Tongue (tissue), 2 donors: ENCODE measurements around the gene FOXG1. TPM values are rescaled to one million over a fixed set of nuclear protein-coding genes. Genes with fewer than 3 reads are reported as not detected.
A peak's percentile ranks its signal among the peaks of the same experiment; 100 is the strongest.

Source experiments
- DNase-seq: peaks from one replicate; pipeline ENCODE4 v3.0.0-alpha.2; 2015
- total RNA-seq: library from RNA; depleted of rRNA; stranded (reverse); fragments of >200 nt; gene quantifications from one replicate; pipeline ENCODE4 v1.2.3, GENCODE V29; 2014

Gene FOXG1
- total RNA-seq, 1 donor from 2014 or later: 0.10 TPM

GRCh38 chr14:28761438-28762291, 4.9 kb upstream of the FOXG1 start:
- DNase-seq: no peak

- no peak for DNase-seq
Measured at GRCh38 chr14:28762303-28762954, 4.2 kb upstream of the FOXG1 start.

GRCh38 chr14:28762955-28763326, 3.6 kb upstream of the FOXG1 start:
- DNase-seq: no peak

- peak; percentile 22 for DNase-seq
Measured at GRCh38 chr14:28763751-28764256, 2.8 kb upstream of the FOXG1 start.

- DNase-seq: peak; percentile 23
Measured at GRCh38 chr14:28764257-28765160, 2.1 kb upstream of the FOXG1 start.

- peak; percentile 45 for DNase-seq
Measured at GRCh38 chr14:28765169-28765830, 1.3 kb upstream of the FOXG1 start.

GRCh38 chr14:28765831-28766468, 637 bp upstream of the FOXG1 start:
- DNase-seq: peak; percentile 55

- DNase-seq: no peak
Measured at GRCh38 chr14:28767030-28767852, 654 bp downstream of the FOXG1 start.

- DNase-seq: peak; percentile 27
Measured at GRCh38 chr14:28767853-28768741, 1.5 kb downstream of the FOXG1 start.

- DNase-seq: peak; percentile 25
Measured at GRCh38 chr14:28769276-28769880, 2.8 kb downstream of the FOXG1 start.

- DNase-seq: no peak
Measured at GRCh38 chr14:28770061-28770460, 3.5 kb downstream of the FOXG1 start.

- peak; percentile 11 for DNase-seq
Measured at GRCh38 chr14:28770630-28771029, 4.0 kb downstream of the FOXG1 start.

- peak; percentile 5 for DNase-seq
Measured at GRCh38 chr14:28771168-28771567, 4.6 kb downstream of the FOXG1 start.

- DNase-seq: peak; percentile 7
Measured at GRCh38 chr14:28772613-28773012, 6.0 kb downstream of the FOXG1 start.

- DNase-seq: peak; percentile 11
Measured at GRCh38 chr14:28773176-28773575, 6.6 kb downstream of the FOXG1 start.

- DNase-seq: peak; percentile 42
Measured at GRCh38 chr14:28773861-28774691, 7.5 kb downstream of the FOXG1 start.

GRCh38 chr14:28774764-28775735, 8.5 kb downstream of the FOXG1 start:
- DNase-seq: peak; percentile 5
